ENCODE results near the gene TCF7L2.
"Not testable (repeated sequence)": the region's sequence is repeated elsewhere in the genome, so short reads cannot be mapped to it uniquely, and the experiment has no call there.

The TCF7L2 gene

GRCh38 chr10:113064039-113064438 is 114.0 kb downstream of the TCF7L2 start:
- no peak overlapping the region for H3K9ac ChIP-seq (ENCODE audit: low read length)
- no peak overlapping the region for H3K4me2 ChIP-seq (ENCODE audit: low read length)
- H3F3A ChIP-seq (ENCODE audit: insufficient read depth, low read length), result no peaks in the 10 kb centered on the region
- peaks cover 10% of the 10 kb centered on the region; the same call in 1 of the 2 replicates for H3K79me2 ChIP-seq (ENCODE audit: insufficient read depth, low read length)
- H3K4me3 ChIP-seq (ENCODE audit: low read depth, low read length, poor library complexity, severe bottlenecking), result no peak overlapping the region
- H4K20me1 ChIP-seq (ENCODE audit: insufficient read depth, low read length), result no peaks in the 10 kb centered on the region
- H2AFZ ChIP-seq (ENCODE audit: low read length), result no peak overlapping the region
- H3K4me1 ChIP-seq (ENCODE audit: insufficient read depth, low read length, severe bottlenecking), result peaks cover 47% of the 10 kb centered on the region
- no peaks in the 10 kb centered on the region for H3K9me2 ChIP-seq (ENCODE audit: low read depth, low read length)
- no peaks in the 10 kb centered on the region for H3K9me3 ChIP-seq (ENCODE audit: low read length)
- H3K27ac ChIP-seq (ENCODE audit: low read depth, low read length, poor library complexity, severe bottlenecking), result no peak overlapping the region
- no peak for TF ChIP-seq EZH2 (IDR thresholded peaks at IDR 0.05; ENCODE audit: borderline replicate concordance, low read length)
- TF ChIP-seq, protein P1, sequence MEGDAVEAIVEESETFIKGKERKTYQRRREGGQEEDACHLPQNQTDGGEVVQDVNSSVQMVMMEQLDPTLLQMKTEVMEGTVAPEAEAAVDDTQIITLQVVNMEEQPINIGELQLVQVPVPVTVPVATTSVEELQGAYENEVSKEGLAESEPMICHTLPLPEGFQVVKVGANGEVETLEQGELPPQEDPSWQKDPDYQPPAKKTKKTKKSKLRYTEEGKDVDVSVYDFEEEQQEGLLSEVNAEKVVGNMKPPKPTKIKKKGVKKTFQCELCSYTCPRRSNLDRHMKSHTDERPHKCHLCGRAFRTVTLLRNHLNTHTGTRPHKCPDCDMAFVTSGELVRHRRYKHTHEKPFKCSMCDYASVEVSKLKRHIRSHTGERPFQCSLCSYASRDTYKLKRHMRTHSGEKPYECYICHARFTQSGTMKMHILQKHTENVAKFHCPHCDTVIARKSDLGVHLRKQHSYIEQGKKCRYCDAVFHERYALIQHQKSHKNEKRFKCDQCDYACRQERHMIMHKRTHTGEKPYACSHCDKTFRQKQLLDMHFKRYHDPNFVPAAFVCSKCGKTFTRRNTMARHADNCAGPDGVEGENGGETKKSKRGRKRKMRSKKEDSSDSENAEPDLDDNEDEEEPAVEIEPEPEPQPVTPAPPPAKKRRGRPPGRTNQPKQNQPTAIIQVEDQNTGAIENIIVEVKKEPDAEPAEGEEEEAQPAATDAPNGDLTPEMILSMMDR (IDR thresholded peaks at IDR 0.05; ENCODE audit: low read length), result no peak
- H3K27me3 ChIP-seq (ENCODE audit: insufficient read depth, low read length), result no peaks in the 10 kb centered on the region
- H3K36me3 ChIP-seq (ENCODE audit: insufficient read depth, low read length), result peaks cover 17% of the 10 kb centered on the region; the same call in 1 of the 2 replicates

- H3K79me2 ChIP-seq (ENCODE audit: insufficient read depth, low read length); H4K20me1 ChIP-seq (ENCODE audit: insufficient read depth, low read length): not testable (repeated sequence)
- peaks cover 32% of the 10 kb centered on the region for H3K4me1 ChIP-seq (ENCODE audit: insufficient read depth, low read length, severe bottlenecking)
Observed at GRCh38 chr10:113066120-113066519, 116.1 kb downstream of the TCF7L2 start.

GRCh38 chr10:113066561-113067312 is 116.7 kb downstream of the TCF7L2 start:
- Histone ChIP-seq H3F3A (ENCODE audit: insufficient read depth, low read length) (no peaks in the 10 kb centered on the region), H4K20me1 (ENCODE audit: insufficient read depth, low read length) (no peaks in the 10 kb centered on the region), H3K9me3 (ENCODE audit: low read length) (no peaks in the 10 kb centered on the region)

More at GRCh38 chr10:113066120-113066519, 116.1 kb downstream of the TCF7L2 start:
- not testable (repeated sequence) for H3K9me3 ChIP-seq (ENCODE audit: low read length); H2AFZ ChIP-seq (ENCODE audit: low read length); H3K27ac ChIP-seq (ENCODE audit: low read depth, low read length, poor library complexity, severe bottlenecking); H3K9ac ChIP-seq (ENCODE audit: low read length); H3K4me2 ChIP-seq (ENCODE audit: low read length); H3K27me3 ChIP-seq (ENCODE audit: insufficient read depth, low read length); H3K9me2 ChIP-seq (ENCODE audit: low read depth, low read length); H3F3A ChIP-seq (ENCODE audit: insufficient read depth, low read length); H3K4me3 ChIP-seq (ENCODE audit: low read depth, low read length, poor library complexity, severe bottlenecking)
- H3K36me3 ChIP-seq (ENCODE audit: insufficient read depth, low read length), result peaks cover 24% of the 10 kb centered on the region

More at GRCh38 chr10:113066561-113067312, 116.7 kb downstream of the TCF7L2 start:
- peaks cover 3% of the 10 kb centered on the region; the same call in 1 of the 2 replicates for H3K79me2 ChIP-seq (ENCODE audit: insufficient read depth, low read length)
- no peak overlapping the region for H3K4me2 ChIP-seq (ENCODE audit: low read length)
- no peak overlapping the region for H3K9ac ChIP-seq (ENCODE audit: low read length)
- TF ChIP-seq EZH2 (IDR thresholded peaks at IDR 0.05; ENCODE audit: borderline replicate concordance, low read length), result no peak
- TF ChIP-seq, protein P1 (IDR thresholded peaks at IDR 0.05; ENCODE audit: low read length), result no peak
- H3K27me3 ChIP-seq (ENCODE audit: insufficient read depth, low read length), result no peaks in the 10 kb centered on the region
- no peak overlapping the region for H3K4me3 ChIP-seq (ENCODE audit: low read depth, low read length, poor library complexity, severe bottlenecking)
- no peak overlapping the region for H2AFZ ChIP-seq (ENCODE audit: low read length)
- no peaks in the 10 kb centered on the region for H3K9me2 ChIP-seq (ENCODE audit: low read depth, low read length)
- H3K4me1 ChIP-seq (ENCODE audit: insufficient read depth, low read length, severe bottlenecking), result peaks cover 29% of the 10 kb centered on the region
- H3K36me3 ChIP-seq (ENCODE audit: insufficient read depth, low read length), result peaks cover 22% of the 10 kb centered on the region
- no peak overlapping the region for H3K27ac ChIP-seq (ENCODE audit: low read depth, low read length, poor library complexity, severe bottlenecking)
